Measurements from ENCODE around the gene POP7. TPM values are rescaled to one million over a fixed set of nuclear protein-coding genes. Genes with fewer than 3 reads are reported as not detected.

Gene POP7
- total and polyA plus RNA-seq, 8 donors: 23.3 to 70.1 (median 38.7) TPM; not detected in 1

DNA sequence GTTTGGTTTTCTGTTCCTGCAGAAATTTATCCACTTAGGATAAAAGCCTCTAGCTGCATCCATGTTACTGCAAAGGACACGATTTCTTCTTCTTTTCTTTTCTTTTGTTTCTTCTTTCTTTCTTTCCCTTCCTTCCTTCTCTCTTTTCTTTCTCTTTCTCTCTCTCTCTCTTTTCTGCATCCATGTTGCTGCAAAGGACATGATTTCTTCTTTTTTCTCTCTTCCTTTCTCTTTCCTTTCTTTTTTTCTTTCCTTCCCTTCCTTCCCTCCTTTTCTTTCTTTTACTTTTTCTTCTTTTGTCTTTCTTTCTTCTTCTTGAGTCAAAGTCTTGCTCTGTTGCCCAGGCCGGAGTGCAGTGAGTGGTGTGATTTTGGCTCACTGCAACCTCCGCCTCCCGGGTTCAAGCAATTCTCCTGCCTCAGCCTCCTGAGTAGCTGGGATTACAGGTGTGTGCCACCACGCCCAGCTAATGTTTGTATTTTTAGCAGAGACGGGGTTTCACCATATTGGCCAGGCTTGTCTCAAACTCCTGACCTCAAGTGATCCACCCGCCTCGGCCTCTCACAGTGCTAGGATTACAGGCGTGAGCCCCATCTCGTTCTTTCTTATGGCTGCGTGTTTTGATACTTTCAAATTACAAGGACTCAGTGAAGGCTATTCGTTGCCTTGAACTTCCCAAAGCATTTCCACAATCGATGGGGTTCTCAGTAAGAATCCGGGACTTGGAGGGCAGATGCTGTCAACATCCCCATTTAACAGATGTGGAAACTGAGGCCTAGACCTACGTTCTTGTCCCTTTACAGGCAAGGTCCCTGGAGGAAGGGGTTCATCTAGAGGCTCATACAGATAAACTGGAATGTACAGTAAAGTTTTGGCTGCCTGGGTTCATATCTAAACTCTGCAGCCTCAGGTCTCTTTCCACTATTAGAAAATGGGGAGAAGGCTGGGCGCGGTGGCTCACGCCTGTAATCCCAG, 34.3 kb upstream of the POP7 start:
- no peak for TF ChIP-seq POLR2A (IDR thresholded peaks at IDR 0.05)
- H3K4me3 ChIP-seq: no peak overlapping the region
- no peak overlapping the region for H3K27ac ChIP-seq
- no peak for DNase-seq
- peaks cover 2 to 4% (median 3%) of the 10 kb centered on the region in 4 donors for H3K36me3 ChIP-seq
- H3K4me1 ChIP-seq: peaks cover 4 to 20% (median 14%) of the 10 kb centered on the region in 4 donors
- 88 to 93% (median 90%) methylated on average over 18 of the region's 18 CpGs for WGBS, 5 donors
- intact Hi-C loops (cut with DNase I; ENCODE audit: low total_unique reads): loop anchor here (10.0 kb wide), 1 partner anchor 197 kb away; the partner anchor contains the start of gene TSC22D4
- no peaks in the 10 kb centered on the region for H3K9me3 ChIP-seq
- H3K27me3 ChIP-seq: no peaks in the 10 kb centered on the region

DNA sequence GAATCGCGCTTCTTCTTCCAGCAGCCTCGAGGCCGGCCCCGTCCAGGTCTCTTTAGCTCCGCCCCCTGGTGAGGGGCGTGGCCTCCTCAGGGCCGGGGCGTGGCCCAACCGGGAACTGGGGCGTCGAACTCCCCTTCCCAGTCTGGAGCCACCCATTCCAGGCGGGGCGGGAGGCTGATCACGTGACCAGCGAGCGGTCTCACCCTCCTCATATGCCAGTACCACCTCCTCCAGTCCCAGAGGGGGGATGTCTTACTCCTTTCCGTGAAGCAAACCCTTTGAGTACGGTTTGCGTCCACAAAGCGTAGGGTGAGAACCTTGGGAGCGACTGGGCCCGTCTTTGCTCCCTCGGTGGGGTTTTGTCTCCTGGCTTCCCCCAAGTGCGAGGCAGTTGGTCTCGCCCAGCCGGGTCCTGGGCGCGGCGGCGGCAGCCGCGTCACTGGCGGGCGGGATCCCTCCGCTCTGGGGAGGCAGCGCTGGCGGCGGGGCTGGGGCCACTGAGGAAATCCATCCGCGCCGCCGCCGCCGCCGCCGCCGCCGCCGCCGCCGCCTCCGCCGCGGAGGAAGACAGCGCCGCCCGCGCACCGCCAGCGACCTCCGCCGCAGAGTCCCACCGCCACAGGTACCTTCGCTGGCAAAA, 32.5 kb upstream of the POP7 start, which contains the start of gene GNB2:
Gene GNB2 (plus strand): TSS at position 439 of the 640 bp plus-strand sequence. CDS start 2,526 bp downstream, outside the sequence.
- peak; percentile 99 for DNase-seq
- Histone ChIP-seq H3K27me3 (no peaks in the 10 kb centered on the region), H3K36me3 (peaks cover 19 to 22% (median 21%) of the 10 kb centered on the region in 4 donors), H3K27ac (peak within 1 kb of the TSS; percentile 98 to 100 (median 99)), H3K4me3 (peak within 1 kb of the TSS; percentile 97 to 99 (median 97)), H3K4me1 (peaks cover 4 to 33% (median 24%) of the 10 kb centered on the region in 4 donors), H3K9me3 (no peaks in the 10 kb centered on the region)
- WGBS, 5 donors: 0 to 1% (median 0%) methylated on average over 36 to 63 of the region's 65 CpGs
- intact Hi-C loops (cut with DNase I; ENCODE audit: low total_unique reads): loop anchor here (10.0 kb wide), 1 partner anchor 199 kb away; the partner anchor contains the start of gene TSC22D4
- TF ChIP-seq POLR2A (IDR thresholded peaks at IDR 0.05): no peak
- no peak for TF ChIP-seq CTCF (IDR thresholded peaks at IDR 0.05)
- peak; percentile 81 to 89 (median 82) for TF ChIP-seq POLR2AphosphoS5 (IDR thresholded peaks at IDR 0.05)

- H3K27ac ChIP-seq: peak overlapping the region; percentile 98 to 100 (median 99)
- peaks cover 9 to 38% (median 27%) of the 10 kb centered on the region in 4 donors for H3K4me1 ChIP-seq
- WGBS, 5 donors: 0 to 1% (median 1%) methylated on average over 13 to 34 of the region's 34 CpGs
- no peak for DNase-seq
- H3K4me3 ChIP-seq: peak overlapping the region; percentile 97 to 99 (median 97)
- no peaks in the 10 kb centered on the region for H3K27me3 ChIP-seq
- TF ChIP-seq POLR2AphosphoS5 (IDR thresholded peaks at IDR 0.05) (no peak), POLR2A (IDR thresholded peaks at IDR 0.05) (no peak), CTCF (IDR thresholded peaks at IDR 0.05) (no peak), EP300 (IDR thresholded peaks at IDR 0.05) (no peak)
- H3K36me3 ChIP-seq: peaks cover 25 to 27% (median 26%) of the 10 kb centered on the region in 4 donors
- intact Hi-C loops (cut with DNase I; ENCODE audit: low total_unique reads): loop anchor here (10.0 kb wide), 1 partner anchor 199 kb away; the partner anchor contains the start of gene TSC22D4
- H3K9me3 ChIP-seq: no peaks in the 10 kb centered on the region
Measured at GRCh38 chr7:100673942-100674410, 31.9 kb upstream of the POP7 start.

DNA sequence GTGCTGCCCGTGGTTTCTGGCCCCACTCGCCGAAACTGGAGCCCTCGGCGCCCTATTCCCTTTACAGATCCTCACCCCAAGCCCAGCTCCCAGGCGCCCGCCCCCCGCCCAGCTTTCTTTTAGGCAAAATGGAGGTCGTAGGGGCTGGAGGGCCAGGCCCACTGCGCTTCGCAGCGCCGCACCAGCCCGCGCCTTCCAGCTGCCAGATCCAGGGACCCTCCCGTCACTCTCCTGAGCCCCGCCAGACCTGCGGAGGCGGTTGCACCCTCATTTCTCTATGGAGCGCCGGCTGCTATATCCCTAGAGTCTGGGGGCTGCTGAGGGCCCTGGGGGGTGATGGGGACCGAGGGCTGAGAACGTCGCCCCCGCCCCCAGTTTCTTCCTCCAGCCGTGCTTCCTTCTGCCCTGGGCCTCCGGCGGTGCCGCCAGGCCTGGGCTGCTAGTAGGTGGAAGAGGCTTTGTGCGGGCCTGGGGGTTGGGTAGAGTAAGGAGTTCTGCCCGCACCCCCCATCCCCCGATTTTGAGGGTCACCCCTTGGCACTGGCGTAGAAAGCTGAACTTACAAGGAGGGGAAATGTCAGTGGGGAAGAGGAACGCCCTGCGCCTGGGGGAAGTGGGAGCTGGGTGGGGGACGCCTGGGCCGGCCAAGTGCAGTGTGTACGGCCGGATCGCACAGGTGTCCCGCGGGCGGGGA, 31.4 kb upstream of the POP7 start:
- peak in 1 of 2 donors; percentile 69 for DNase-seq

More for the DNA sequence above, 31.4 kb upstream of the POP7 start:
- Histone ChIP-seq H3K4me3 (peak overlapping the region; percentile 97 to 99 (median 97)), H3K4me1 (peaks cover 9 to 44% (median 31%) of the 10 kb centered on the region in 4 donors), H3K27me3 (no peaks in the 10 kb centered on the region), H3K9me3 (no peaks in the 10 kb centered on the region), H3K27ac (peak overlapping the region; percentile 98 to 100 (median 99)), H3K36me3 (peaks cover 29 to 33% (median 32%) of the 10 kb centered on the region in 4 donors)
- intact Hi-C loops (cut with DNase I; ENCODE audit: low total_unique reads): loop anchor here (10.0 kb wide), 1 partner anchor 200 kb away; the partner anchor contains the start of gene TSC22D4
- WGBS, 5 donors: 0 to 1% (median 0%) methylated on average over 29 to 43 of the region's 43 CpGs
- TF ChIP-seq POLR2AphosphoS5 (IDR thresholded peaks at IDR 0.05): no peak
- TF ChIP-seq EP300 (IDR thresholded peaks at IDR 0.05): no peak
- TF ChIP-seq CTCF (IDR thresholded peaks at IDR 0.05): no peak
- TF ChIP-seq POLR2A (IDR thresholded peaks at IDR 0.05): no peak
